Measurements from ENCODE around the gene TNK2.

The TNK2 gene

DNA sequence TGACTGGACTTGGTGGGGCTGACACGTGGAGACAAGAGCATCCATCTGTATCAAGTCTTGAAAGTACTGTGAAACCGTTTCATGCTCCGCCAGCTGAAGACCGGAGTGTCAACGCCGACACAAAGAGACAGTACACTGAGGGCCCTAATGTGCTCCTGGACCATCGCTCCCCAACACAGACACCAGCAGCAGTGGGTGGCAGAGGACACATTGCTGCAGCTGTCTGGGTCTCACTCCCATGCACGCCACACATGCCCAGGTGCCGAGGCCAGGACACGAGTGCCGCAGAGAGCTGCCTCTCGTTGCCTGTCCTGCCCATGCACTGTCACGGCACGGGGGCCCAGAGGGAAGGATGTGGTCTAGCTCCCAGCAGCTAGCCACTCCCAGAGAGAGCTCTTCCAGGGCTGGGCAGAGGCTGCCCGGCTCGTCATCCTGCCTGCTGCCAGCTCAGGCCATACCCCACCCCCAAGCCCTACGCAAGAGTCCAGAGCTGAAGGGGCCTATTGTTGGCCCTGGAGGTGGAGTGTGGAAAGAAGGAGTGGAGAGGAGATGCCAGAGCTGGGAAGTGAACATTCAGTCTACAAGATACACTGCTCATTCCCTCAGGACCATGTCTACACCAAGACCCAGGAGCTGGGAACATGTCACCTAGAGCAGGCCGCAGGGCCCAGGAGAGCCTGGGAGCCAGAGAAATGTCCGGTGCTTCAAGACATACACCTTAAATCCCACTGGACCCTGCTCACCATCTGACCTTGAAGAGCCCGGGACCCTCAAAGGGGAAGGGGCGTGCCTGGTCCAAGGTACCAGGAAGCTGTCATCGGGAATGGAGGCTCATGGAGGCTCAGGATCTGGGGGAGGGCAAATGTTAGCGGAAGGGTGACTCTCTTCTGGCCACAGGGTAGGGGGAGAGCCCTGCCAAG is 7.7 kb downstream of the TNK2 start:
- DNase-seq (ENCODE audit: low read depth in 3 of 3, low spot score in 1 of 3): no peak

DNA sequence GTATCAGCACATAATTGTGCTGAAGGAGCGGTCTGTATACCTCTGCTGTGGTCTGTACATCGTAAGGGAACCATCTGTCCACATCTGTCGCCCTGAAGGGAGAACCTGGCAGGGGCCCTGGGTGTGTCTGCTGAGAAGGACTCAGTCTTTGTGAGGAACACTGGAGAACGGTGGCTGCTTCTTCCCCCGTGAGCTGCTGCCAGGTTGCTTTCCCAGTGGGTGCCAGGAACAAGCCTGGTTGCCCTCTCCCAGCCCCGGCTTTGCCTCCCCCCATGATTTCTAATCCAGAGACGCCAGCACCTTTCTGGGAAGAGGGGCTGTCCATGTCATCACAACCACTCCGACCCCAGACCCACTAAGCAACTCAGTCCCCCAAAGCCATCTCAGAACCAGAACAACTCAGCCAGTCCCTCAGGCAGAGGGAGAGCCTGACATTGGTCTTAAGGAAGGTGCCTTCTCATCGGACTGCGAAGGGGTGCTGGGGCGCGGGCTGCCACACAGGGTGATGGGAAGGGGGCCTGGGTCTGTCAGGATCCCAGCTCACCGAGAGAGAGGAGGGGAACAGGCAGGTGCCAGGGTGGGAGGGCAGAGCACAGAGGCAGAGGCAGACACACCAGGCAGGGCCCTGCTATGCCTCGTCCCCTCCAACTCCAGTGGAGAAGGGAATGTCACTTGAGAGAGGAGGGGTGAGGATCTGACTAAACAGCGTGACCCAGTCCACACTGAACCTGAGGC is 8.5 kb downstream of the TNK2 start:
- no peak for DNase-seq (ENCODE audit: low read depth in 3 of 3, low spot score in 1 of 3)

DNA sequence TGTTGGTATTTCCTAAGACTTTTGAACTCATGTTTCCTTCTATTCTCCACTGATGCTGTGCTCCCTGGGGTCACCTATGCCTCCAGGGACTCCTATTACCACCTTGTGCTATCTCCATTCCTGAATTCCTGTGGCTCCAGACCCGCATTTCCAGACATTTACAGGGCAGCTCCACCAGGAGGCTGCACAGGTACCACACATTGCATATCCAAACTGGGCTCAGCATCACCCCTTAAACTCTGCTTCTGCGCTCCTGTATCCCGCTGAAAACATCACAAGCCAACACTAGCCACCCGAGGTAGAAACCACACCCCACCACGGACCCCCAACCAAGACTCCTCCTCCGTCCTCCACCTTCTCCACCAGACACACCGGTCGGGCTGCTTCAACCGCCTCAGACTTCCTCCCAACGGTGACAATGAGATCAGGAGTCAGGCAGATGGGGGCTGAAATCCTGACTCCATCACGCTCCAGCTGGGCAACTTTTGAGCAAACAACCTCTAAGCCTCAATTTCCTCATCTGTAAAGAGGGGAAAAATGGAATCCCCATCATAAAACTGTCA is 10.4 kb downstream of the TNK2 start:
- no peak for DNase-seq (ENCODE audit: low read depth in 3 of 3, low spot score in 1 of 3)

DNA sequence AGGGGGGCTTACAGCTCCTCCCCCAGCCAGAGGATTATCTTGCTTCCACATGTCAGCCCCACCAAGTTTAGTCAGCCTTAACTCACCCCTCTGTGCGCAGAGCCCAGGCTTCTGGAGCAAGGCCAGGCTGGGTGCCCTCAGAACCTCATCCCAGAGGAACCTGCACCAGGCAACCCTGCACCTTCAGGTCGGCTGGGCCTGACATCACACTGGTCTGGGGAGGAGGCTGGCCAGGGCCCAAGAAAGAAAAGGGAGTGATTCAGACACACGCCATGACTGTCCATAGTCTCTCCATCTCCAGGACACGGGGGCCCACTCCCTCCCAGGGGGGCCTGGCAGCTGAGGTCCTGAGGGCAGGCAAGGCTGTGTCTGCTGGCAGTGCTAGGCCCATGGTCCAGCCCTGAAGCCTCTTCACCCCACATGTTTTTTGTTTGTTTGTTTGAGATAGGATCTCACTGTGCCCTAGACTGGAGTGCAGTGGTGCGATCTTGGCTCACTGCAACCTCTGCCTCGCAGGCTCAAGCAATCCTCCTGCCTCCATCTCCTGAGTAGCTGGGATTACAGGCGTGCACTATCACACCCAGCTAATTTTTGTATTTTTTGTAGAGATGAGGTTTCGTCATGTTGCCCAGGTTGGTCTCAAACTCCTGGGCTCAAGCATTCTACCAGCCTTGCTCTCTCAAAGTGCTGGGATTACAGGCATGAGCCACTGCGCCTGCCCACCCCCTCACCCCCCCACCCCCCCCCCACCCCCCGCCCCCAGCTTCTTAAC is 11.1 kb downstream of the TNK2 start:
- no peak for DNase-seq (ENCODE audit: low read depth in 3 of 3, low spot score in 1 of 3)

DNA sequence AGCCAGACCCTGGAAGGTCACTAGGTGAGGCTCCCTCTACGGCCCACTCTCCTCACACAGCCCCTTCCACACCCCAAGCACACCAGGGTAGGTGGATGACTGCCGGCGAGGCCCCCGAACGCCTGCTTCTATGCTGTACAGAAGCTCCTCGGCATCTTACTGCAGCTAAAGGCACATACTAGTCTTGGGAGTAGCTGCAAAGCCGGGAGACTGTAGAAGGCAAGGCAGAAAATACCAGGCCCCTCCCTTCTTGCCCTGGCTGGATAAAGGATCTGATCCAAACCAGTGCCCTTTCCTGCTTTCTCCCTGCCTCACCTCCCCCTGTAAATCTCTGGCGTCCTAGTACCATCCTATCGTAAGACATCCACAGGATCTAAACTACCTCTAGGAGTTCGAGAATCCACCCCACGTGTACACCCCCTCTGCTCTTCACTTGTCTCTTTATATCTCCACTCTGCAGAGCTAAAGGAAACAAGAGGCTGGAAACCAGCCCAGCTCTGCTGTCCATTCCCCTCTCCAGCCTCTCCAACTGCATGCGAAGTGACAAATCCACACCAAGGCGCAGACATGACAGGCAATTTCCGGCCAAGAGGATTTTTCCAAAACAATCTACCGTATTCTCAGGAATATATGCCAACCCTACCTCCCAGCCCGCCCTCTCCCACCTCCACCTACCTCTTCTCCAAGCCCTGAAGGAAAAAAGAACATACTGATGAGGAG is 11.8 kb downstream of the TNK2 start:
- DNase-seq (ENCODE audit: low read depth in 3 of 3, low spot score in 1 of 3): no peak

DNA sequence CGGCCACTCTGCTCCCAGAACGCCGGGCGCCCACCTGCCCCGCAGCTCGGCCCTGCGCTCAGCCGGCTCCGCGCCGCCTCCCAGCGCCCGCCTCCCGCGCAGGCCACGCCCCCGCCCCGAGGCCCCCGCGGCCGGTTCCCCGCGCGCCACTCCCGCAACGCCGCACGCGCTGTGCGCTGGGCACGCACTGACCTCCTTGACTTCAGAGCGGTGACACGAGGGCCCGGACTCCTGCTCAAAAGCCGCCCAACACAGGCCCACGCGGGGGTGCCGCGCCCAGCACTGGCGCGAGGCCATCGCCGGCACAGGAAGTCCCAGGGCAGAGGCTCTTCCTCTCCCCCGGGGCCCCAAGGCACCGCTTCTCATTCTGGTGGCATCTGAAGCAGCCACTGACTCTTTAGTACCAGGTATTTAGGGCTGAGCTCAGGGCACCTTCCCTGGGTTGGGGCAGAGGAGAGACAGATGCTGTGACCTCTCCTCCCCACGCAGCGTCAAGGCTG is 12.4 kb downstream of the TNK2 start:
- peak; percentile 27 to 59 (median 38) for DNase-seq (ENCODE audit: low read depth in 3 of 3, low spot score in 1 of 3)

DNA sequence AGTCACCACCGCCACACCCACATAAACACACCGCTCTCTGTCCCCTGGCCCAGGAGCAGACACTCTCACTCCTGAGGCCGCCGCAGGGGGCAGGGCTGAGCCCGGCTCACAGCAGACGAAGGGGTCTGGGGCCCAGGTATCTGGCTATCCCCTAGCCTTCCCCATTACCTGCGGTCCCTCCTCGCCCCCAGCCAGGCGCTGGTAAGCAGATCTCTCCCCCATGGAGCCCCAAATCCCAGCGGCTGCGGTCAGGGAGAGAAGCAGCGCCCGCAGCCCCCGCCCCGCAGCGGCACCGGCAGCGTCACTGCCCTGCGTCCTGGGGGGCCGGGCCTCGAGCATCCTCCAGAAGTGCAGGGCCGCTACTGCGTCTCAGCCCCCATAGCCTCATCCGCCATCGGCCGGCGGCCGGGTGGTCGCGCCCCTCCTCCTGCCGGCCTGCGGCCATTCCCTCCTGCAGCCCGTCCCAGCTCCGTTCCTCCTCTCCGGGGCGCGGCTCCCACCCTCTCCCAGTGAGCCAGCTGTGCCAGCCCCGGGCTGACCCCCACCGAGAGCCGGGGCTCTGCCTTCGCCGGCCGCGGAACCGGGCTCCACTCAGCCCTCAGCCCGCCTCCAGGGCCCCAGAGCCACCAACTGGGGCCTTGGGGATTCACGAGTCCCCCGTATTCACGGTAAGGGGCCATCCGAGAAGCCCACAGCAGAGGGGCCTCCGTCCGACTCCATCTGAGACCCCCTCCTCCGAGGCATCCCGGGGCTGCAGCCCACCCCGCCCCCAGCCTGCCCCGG is 13.1 kb downstream of the TNK2 start:
- DNase-seq (ENCODE audit: low read depth in 3 of 3, low spot score in 1 of 3): peak in 1 of 3 donors; percentile 52

DNA sequence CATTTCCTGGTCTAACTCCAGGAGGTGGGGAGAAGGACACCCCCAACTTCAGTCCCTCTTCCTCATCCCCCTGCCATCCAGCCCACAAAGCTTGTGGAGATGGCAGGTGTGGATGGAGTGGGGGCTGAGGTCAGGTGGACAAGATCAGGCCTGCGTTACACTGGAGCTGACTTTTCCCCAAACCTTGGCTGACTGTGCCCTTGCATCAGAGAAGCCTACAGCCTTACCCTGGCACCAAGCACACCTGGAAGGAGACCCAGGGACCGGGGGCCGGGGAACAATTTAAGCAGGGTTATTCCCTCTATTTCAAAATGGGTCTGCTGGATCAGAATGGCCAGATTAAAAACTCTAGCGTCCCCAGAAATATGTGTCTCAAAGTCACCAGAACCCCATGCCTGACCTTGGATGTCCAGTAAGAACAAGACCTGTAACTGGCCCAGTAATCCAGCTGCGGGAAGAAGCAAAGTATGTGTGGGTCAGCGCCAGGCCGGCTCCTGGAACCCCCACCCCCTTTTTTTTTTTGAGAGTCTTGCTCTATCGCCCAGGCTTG is 14.4 kb downstream of the TNK2 start:
- no peak for DNase-seq (ENCODE audit: low read depth in 3 of 3, low spot score in 1 of 3)

DNA sequence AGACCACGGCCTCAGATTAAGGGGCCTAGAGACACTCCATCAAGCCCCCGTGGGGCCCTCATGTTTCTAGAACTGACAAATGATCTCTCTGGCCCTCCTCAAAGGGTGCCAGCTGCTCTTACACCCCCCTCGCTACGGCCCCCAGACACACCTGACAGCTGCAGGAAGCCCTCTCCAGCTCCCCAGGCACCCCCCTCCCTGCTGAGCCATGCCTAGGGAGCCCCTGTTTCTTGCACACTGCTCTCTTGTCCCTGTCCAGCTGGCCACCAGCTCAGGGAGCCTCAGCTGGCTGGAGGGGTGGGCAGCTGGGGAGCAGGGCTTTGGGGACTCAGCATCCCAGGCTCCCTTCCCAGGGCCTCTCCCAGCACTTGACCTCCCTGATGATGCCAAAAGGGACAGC is 14.8 kb downstream of the TNK2 start:
- no peak for DNase-seq (ENCODE audit: low read depth in 3 of 3, low spot score in 1 of 3)

DNA sequence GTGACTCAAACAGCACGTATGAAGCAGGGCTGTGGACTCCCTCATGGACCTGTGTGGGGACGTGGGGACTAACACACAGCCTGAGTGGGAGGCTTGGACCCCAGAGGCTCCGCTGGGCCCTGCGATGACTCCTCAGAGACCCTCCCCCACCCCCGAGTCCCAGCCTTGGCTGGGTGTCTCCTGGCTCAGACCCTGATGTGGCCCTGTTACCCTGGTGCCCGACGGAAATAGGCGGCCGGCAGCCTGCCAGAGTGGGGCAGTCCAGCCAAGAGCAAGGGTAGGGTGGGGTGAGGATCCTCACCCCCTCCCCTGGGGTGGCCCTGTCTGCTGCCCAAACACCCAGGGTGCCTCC is 15.3 kb downstream of the TNK2 start:
- no peak for DNase-seq (ENCODE audit: low read depth in 3 of 3, low spot score in 1 of 3)

DNA sequence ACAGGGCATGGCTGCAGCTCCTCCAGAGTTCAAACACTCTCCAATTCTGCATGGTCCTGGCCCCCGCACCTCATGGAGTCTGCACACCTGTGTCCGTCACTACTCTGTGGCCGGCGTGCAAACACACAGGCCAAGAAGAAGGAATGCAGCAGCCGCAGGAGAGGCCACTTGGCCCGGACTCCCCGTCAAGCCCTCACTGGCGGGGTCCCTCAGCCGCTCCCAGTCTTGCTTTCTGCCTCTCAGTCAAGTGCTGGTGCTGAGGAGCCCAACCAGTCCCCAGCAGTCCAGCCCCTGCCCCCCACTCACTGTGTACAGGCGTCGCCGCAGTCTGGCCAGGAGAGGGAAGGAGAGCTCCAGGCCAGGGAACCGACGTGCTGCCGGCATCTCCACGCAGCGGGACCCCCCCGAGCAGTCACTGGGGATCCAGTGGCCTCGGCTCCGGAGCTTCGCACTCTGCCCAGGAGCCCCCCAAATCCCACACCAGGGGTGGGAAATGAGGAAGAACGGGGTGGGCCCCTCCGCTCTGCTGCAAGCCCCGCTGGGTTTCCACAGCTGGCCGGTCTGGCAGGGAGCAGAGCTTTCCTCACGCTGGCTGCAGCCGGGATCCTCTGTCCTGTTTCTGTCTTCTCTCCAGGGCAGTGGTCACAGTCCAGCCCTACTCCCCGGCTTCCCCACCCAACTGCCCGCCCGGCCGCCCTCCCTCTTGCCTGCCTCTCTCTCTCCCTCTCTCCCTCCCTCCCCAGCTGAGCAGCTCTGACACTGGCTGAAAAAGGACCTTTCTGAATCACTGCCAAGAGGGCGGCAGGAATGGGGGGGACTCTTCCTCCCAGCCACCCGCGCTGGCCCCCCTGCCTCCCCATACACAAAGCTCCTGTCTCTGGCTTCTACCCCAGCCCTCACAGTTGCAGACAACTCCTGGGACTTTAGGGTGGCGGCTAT is 16.0 kb downstream of the TNK2 start:
- no peak for DNase-seq (ENCODE audit: low read depth in 3 of 3, low spot score in 1 of 3)

DNA sequence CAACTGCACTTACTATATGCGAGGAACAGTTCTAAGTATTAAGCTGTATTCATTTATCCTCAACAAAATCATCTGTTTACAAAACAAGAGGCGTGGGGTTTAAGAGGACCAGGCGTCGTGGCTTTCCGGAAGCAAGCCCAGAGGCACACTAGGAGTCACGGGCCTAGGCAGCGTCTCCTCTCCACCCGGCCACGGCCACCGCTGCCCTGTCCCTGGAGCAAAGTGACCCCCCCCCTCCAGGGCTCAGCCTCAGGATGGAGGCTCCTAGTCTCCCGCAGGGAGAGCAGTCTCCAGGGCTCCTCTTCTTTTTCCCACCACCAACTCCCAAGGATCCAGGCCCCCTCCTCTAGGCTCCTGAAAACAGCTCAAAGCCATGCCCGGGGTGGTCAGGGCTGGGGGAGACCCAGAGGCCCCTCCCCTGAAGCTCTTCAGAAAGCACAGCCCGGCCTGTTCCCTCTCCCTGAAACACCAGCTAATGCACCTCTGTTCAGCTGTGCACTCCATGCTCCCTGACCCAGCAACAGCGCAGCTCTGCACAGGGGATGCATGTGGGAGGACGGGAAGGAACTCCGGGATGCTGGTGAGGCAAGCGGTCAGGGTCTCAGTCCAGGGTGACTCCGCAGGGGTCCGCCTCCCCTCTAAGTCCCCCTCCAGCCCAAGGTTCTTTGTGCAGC is 16.8 kb downstream of the TNK2 start:
- no peak for DNase-seq (ENCODE audit: low read depth in 3 of 3, low spot score in 1 of 3)

DNA sequence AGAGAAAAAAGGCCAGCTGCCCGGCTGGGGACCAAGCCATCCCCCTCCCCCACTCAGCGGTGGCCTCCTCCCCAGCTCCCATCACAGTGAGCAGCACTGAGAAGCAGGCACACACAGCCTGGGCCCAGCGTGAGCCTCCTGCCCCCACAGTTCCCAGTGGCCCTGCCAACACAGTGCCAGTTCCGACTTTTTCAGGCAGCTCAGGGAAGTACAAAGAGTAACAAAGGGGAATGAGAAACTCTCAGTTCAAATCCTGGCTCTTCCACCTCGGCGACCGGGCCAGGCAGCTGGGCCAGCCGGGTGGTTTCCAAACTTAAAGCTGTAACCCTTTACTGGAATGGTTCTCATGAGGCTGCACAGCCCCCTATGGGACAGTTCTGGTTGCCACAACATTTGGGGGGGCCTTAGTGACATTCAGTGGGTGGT is 18.5 kb downstream of the TNK2 start:
- no peak for DNase-seq (ENCODE audit: low read depth in 3 of 3, low spot score in 1 of 3)

DNA sequence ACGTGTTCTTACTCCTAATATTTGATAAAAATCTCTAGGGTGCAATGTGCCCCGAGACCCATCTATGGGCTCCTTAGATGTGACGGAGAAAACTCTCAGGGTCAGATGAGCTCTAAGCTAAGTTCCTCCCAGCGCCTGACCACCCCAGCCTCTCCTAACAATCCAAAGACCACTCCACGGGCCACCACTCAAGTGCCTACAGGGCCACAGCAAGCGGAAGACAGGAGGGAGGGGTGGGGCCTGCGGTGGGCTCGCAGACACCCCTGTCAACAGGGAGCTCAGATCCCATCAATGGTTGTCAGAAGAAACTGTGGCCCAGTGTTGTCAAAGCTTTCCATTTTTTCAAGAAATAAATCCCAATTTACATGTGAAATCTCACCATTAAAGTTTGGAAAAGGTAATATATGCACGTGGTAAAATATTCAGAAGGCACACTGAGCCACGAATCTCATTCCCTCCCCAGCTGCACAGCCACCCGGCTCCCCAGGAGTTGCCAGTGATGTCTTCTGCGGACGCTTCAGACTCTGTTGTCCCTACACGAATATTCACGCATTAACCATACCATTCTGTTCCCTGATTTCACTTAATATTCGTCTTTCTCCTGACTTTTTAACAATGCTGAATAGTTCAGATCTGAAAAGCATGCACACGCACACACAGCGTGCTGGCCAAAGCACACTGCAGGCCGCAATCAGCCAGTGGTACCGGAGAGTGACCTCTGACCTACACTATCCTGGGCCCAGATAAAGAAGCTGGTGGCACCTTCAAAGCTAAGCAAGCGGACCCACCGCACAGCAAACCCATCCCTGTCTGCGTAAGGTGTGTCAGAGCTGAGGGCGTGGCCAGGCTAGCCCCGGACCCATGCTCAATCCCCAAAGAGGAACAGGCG is 19.1 kb downstream of the TNK2 start:
- DNase-seq (ENCODE audit: low read depth in 3 of 3, low spot score in 1 of 3): no peak

DNA sequence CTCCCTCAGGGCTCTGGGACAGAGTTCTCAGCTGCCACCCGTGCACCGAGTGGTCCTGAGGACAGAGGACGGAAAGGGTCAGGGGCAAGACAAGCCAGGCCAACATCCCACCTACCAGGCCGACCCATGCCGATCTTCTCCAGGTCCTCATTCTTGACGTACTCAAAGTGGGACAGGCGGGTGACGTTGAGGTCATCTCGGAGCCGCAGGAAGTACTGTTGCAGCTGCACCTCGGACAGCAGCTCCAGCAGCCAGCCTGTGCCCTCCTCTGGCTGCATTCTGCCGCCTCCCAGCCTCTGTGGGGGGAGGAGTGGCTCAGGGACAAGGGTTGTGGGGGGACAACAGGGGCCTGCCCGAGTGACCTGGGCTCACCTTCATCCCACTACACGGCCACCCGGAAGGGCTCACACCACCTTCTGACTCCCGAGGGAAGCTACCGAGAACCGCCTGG is 20.0 kb downstream of the TNK2 start:
- DNase-seq (ENCODE audit: low read depth in 3 of 3, low spot score in 1 of 3): no peak

DNA sequence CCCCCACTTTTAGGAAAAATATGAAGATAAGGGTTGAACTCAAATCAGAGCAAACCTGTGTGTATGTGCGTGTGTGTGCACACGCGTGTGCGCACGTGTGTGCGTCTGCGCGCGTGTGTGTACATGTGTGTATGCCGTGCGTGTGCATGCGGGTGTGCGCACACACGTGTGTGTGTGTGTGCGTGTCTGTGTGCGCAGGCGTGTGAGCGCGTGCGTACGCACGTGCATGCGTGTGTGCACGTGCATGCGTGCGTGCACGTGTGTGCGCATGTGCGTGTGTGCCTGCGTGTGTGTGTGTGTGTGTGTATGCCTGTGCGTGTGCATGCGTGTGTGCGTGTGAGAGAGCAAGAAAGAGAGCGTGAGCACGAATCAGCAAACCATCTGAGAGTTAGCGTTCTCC is 20.7 kb downstream of the TNK2 start:
- no peak for DNase-seq (ENCODE audit: low read depth in 3 of 3, low spot score in 1 of 3)
